Uterus (tissue), 4 donors: ENCODE data around the gene RPL29. TPM values are rescaled to one million over a fixed set of nuclear protein-coding genes. Genes with fewer than 3 reads are reported as not detected.

ENCODE experiments used
- DNase-seq, 2 donors: peaks; one replicate each; pipeline ENCODE4 v3.0.0-alpha.2; 2019 to 2020
- H3K27ac ChIP-seq, 2 donors: fragments of 200-600 bp; sonication (generic); 1 replicate in 1 of 2; 2 replicates in 1 of 2; pipeline ENCODE4 v1.5.1; 2016 to 2018
- H3K27me3 ChIP-seq, 2 donors: fragments of 200-600 bp; sonication (generic); one replicate each; pipeline ENCODE4 v1.5.1; 2018 to 2019; ENCODE audit warnings: control low read depth in 1 of 2
- H3K36me3 ChIP-seq, 2 donors: fragments of 200-600 bp; sonication (generic); one replicate each; pipeline ENCODE4 v1.5.1; 2019; ENCODE audit warnings: control low read depth in 1 of 2
- H3K4me1 ChIP-seq, 2 donors: fragments of 200-600 bp; sonication (generic); one replicate each; pipeline ENCODE4 v1.5.1; 2018 to 2019; ENCODE audit warnings: control low read depth in 1 of 2
- H3K4me3 ChIP-seq, 2 donors: fragments of 200-600 bp; sonication (generic); 1 replicate in 1 of 2; 2 replicates in 1 of 2; pipeline ENCODE4 v1.5.1; 2018 to 2019; ENCODE audit warnings: mild to moderate bottlenecking in 1 of 2
- H3K9me3 ChIP-seq, 2 donors: fragments of 200-600 bp; sonication (generic); one replicate each; pipeline ENCODE4 v1.5.1; 2019; ENCODE audit warnings: control low read depth in 1 of 2
- POLR2A ChIP-seq, 2 donors: fragments of 450-650 bp; IDR thresholded peaks; one replicate each; pipeline ENCODE4 v1.6.1; 2016; ENCODE audit warnings: antibody characterized with exemption in 2 of 2, mild to moderate bottlenecking in 1 of 2, moderate library complexity in 1 of 2
- intact Hi-C: fragments of 100-400 bp; cut with DNase I; formaldehyde crosslinking; loops from one replicate; pipeline ENCODE4 v1.15.1; 2023; ENCODE audit warnings: low total_unique reads
- total RNA-seq, 4 donors: library from RNA; depleted of rRNA in 3 of 4; stranded (reverse); fragments of >200 nt in 3 of 4; gene quantifications; one replicate each; pipeline versions ENCODE4 v1.1.0 to v1.2.4, GENCODE V29; 2014 to 2023
- TF ChIP-seq, protein P1 (sequence below), 4 experiments: fragments of 200-600 bp in 2 of 4; fragments of 450-650 bp in 2 of 4; sonication (generic) in 2 of 4; IDR thresholded peaks; one replicate each; pipeline ENCODE4 v1.5.1; 2016 to 2019; ENCODE audit warnings: antibody characterized with exemption in 4 of 4, mild to moderate bottlenecking in 2 of 4, moderate library complexity in 1 of 4
- donor health status: DM: yes; HTN: yes; CAD: no.

RPL29 gene
- total RNA-seq, 4 donors from 2014 or later = 696 to 2,362 (median 1,238) TPM

DNA sequence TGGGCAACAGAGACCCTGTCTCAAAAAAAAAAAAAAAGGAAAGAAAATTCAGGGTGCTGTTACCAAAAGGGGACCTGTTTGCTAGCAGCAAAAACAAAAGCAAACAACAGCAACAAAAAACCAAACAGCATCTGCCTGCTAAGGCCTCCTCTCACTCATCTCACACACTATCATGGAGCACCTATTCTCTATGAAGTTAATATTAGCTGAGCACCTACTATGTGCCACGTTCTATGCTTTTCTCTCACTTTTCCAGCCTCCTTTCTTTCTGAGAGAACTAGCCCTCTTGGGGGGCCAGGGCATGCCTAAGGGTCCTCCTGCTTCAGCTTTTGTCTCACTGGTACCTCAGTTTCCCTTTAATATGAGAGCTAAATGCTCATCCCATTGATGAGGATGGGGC, 41.0 kb downstream of the RPL29 start:
- Histone ChIP-seq H3K27me3 (no peaks in the 10 kb centered on the region), H3K27ac (no peak overlapping the region), H3K9me3 (no peaks in the 10 kb centered on the region), H3K4me1 (no peaks in the 10 kb centered on the region), H3K36me3 (no peaks in the 10 kb centered on the region), H3K4me3 (no peak overlapping the region)
- intact Hi-C loops = no loop called here
- no peak for DNase-seq
- TF ChIP-seq POLR2A (IDR thresholded peaks at IDR 0.05) = no peak
- TF ChIP-seq, protein P1, sequence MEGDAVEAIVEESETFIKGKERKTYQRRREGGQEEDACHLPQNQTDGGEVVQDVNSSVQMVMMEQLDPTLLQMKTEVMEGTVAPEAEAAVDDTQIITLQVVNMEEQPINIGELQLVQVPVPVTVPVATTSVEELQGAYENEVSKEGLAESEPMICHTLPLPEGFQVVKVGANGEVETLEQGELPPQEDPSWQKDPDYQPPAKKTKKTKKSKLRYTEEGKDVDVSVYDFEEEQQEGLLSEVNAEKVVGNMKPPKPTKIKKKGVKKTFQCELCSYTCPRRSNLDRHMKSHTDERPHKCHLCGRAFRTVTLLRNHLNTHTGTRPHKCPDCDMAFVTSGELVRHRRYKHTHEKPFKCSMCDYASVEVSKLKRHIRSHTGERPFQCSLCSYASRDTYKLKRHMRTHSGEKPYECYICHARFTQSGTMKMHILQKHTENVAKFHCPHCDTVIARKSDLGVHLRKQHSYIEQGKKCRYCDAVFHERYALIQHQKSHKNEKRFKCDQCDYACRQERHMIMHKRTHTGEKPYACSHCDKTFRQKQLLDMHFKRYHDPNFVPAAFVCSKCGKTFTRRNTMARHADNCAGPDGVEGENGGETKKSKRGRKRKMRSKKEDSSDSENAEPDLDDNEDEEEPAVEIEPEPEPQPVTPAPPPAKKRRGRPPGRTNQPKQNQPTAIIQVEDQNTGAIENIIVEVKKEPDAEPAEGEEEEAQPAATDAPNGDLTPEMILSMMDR (IDR thresholded peaks at IDR 0.05) = no peak

DNA sequence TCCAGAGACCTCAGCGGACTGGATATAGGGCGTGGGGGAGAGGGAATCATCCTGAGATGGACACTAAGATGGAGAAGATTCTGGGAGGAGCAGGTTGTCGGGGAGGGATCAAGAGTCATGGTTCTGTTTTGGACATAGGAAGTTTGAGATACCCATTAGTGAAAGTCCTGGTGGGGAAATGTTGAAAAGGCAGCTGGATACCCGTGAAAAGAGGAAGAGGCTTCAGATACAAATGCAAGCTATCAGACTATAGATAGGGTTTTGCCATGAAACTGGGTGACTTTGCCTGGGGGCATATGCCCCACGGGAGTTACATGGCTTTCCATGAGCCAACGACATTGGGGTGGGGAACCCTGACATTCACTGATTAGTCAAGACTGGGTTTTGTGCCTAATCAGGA, 41.6 kb downstream of the RPL29 start:
- H3K4me1 ChIP-seq = no peaks in the 10 kb centered on the region
- H3K9me3 ChIP-seq = no peaks in the 10 kb centered on the region
- no peak for TF ChIP-seq POLR2A (IDR thresholded peaks at IDR 0.05)
- TF ChIP-seq, protein P1 (IDR thresholded peaks at IDR 0.05) = no peak
- no peaks in the 10 kb centered on the region for H3K27me3 ChIP-seq
- no peak for DNase-seq
- intact Hi-C loops = no loop called here
- no peak overlapping the region for H3K4me3 ChIP-seq
- H3K27ac ChIP-seq = no peak overlapping the region
- H3K36me3 ChIP-seq = no peaks in the 10 kb centered on the region

DNA sequence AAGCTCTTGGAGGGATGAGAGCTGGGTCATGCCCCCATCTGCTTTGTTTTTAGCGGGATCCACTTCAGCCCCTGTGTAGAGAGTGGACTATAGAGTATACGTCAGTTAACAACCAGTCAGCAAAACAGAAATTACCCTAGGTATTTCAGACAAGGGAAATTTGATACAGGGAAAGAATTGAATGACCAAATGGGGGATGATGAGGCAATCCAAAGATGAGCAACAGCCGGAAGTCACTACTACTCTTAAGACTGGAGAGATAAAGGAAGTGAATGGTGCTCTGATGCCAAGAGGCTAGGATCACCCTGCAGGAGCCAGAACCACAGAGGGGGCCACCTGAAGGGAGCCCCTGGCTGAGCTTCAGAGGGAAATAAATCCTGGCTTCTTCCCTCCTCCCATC, 42.2 kb downstream of the RPL29 start:
- Histone ChIP-seq H3K27ac (no peak overlapping the region), H3K36me3 (no peaks in the 10 kb centered on the region), H3K9me3 (no peaks in the 10 kb centered on the region), H3K27me3 (no peaks in the 10 kb centered on the region), H3K4me3 (no peak overlapping the region), H3K4me1 (no peaks in the 10 kb centered on the region)
- no peak for DNase-seq
- TF ChIP-seq, protein P1 (IDR thresholded peaks at IDR 0.05) = no peak
- no peak for TF ChIP-seq POLR2A (IDR thresholded peaks at IDR 0.05)
- intact Hi-C loops = no loop called here

DNA sequence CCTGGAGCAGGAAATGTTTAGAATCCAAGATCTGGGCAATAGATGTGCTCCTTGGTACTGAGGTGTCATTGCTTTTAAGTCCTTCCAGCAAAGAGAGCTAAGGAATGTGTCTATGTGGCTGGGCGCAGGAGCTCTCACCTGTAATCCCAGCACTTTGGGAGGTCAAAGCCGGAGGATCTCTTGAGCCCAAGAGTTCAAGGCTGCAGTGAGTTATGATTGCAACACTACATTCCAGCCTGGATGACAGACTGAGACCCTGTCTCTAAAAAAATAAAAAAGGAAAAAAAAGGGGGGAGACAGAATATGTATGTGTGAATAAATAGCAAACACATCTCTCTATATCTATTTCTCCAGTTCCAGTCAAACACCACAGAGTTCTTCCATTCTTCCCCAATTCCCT, 44.8 kb downstream of the RPL29 start:
- Histone ChIP-seq H3K4me3 (no peak overlapping the region), H3K27ac (no peak overlapping the region), H3K4me1 (no peaks in the 10 kb centered on the region), H3K36me3 (no peaks in the 10 kb centered on the region), H3K9me3 (no peaks in the 10 kb centered on the region), H3K27me3 (no peaks in the 10 kb centered on the region)
- intact Hi-C loops = no loop called here
- DNase-seq = no peak
- TF ChIP-seq, protein P1 (IDR thresholded peaks at IDR 0.05) = no peak
- no peak for TF ChIP-seq POLR2A (IDR thresholded peaks at IDR 0.05)

GRCh38 chr3:51949121-51949520, 46.6 kb downstream of the RPL29 start:
- H3K4me3 ChIP-seq = no peak overlapping the region
- no peak overlapping the region for H3K27ac ChIP-seq
- H3K4me1 ChIP-seq = no peaks in the 10 kb centered on the region
- intact Hi-C loops = no loop called here
- H3K36me3 ChIP-seq = no peaks in the 10 kb centered on the region
- no peaks in the 10 kb centered on the region for H3K27me3 ChIP-seq
- TF ChIP-seq POLR2A (IDR thresholded peaks at IDR 0.05) = no peak
- TF ChIP-seq, protein P1 (IDR thresholded peaks at IDR 0.05) = no peak
- no peaks in the 10 kb centered on the region for H3K9me3 ChIP-seq
- no peak for DNase-seq
